Tongue (tissue), 2 donors: ENCODE results near the gene MAST4. TPM values are rescaled to one million over a fixed set of nuclear protein-coding genes. Genes with fewer than 3 reads are reported as not detected.

Experiments
- DNase-seq: peaks from one replicate; pipeline ENCODE4 v3.0.0-alpha.2; 2015
- total RNA-seq: library from RNA; depleted of rRNA; stranded (reverse); fragments of >200 nt; gene quantifications from one replicate; pipeline ENCODE4 v1.2.3, GENCODE V29; 2014

Gene MAST4
- total RNA-seq, 1 donor from 2014 or later: 44.4 TPM

DNA sequence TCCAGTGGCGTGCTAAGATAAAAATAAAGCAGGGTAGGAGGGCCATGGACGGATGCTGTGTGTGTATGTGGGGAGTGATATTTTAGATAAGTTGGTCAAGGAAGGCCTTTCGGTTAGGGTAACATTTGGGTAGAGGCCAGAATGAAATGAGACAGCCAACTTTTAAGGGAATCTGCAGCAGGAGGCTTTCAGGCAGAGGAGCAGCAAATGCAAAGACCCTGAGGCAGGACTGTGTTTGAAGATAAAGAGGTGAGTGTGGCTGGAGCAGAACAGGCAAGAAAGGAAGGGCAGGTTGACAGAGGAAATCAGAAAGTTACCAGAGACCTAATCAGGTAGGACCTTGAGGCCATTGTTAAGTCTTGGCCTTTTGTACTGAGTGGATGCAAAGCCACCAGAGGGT, 106.2 kb downstream of the MAST4 start:
- no peak for DNase-seq

- DNase-seq: peak; percentile 48
Measured at GRCh38 chr5:66704790-66705425, 108.7 kb downstream of the MAST4 start.

DNA sequence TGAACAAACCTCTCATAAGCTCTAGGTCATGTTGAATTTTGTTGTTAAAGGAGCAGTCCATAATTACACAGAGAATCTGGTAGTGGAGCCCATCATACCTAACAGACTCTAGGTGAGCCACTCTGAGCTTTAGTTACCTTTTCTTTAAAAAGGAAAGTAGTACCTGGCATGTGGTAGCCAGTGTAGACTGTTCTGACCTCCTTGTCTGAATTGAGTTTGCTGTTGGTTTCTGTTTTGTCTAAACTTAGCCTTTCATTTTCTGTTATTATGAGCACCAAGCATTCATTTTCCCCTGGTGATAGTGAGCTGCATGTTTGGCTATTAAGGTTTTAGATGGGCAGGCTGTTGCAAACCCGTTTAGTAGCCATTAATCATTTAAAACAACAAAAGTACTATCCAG, 112.2 kb downstream of the MAST4 start:
- no peak for DNase-seq

DNA sequence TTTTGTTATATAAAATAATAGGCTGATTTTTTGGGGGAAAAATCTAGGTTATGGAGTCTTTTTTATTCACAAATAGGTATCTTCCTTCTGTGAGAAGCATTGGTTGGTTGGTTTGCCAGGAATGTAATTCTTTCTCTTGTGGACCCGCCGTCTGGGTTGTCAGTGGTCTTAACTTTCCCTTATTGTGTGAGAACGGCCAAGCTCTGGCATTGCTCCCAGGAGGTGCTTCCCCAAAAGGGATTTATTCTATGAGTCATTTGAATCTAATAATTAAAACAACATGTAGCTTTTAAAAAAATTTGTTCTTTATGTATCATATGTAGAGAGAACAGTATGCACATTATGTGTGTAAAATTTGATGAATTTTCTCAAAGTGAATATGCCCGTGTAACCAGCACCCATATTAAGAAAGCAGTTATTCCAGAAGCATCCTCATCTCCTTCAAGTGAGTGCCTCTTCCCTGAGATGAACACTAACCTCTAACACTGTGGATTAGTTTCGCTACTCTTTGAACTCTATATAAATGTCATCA, 114.4 kb downstream of the MAST4 start:
- DNase-seq: no peak

DNA sequence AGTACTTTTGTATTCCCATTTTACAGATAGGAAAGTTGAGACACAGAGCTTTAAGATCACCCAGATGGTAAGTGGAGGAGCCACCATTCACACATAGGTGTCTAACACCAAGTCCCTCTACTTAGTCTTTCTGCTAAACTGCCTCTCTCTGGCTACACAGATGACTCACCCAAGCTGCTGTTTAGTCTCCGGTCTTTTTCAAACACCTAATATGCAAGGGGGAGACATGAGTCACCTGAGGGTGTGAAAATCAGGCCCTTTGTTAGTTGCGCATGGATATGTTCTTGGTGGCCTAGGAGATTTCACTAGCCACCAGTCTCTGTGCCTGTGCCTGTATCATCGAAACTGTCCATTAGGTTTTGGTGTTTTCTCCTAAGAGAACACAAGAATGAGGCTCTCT, 117.8 kb downstream of the MAST4 start:
- no peak for DNase-seq

GRCh38 chr5:66717455-66718373, 121.5 kb downstream of the MAST4 start:
- peak; percentile 40 for DNase-seq

DNA sequence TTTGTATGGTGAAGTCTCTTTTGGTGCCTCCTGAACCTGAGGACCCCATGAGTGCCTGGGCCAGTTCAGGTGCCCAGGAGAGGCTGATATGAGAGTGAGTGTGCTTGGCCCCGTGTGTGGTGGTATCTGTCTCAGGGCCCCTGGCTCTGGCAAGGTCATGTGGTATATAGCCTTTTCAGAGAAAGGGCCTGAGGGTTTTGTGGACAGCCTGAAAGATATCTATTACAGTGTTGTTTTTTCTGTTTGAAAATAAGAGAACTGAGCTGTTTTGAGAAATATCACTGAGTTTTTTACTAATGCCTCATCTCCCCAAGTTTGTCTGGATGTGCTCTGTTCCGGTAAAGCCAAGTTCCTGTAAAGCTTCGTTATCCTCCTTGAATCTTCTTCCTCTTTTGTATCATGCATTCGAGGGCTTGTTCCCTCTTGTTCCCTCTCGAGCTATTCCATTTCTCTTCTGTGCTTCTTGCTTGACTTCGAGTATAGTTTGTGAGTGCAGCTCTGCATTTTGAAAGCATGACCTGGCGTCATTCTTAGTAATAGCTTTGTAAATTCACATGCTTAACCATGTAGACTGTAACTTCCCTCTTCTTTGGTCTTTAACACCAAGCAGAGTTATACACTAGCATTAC, 122.3 kb downstream of the MAST4 start:
- DNase-seq: no peak

- DNase-seq: no peak
Measured at GRCh38 chr5:66720780-66721179, 124.6 kb downstream of the MAST4 start.

DNA sequence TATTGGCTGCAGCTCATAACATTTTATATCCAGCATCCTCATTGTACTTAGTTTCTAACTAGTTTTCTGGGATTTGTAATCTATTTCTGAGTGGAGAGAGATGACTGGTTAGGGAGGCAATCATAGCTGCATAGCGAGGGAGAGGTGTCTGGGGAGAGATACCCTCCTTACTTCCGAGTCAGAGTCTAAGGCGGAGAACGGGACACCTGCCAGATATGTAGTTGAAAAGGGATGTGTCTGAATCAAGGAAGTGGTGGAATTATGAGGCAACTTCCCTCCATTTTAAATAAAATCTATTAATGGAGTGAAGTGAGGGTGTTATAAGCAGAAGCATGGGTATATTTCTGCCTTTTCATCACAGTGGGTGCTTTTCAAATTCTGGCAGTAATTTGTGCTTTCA, 126.5 kb downstream of the MAST4 start:
- no peak for DNase-seq

- DNase-seq: no peak
Measured at GRCh38 chr5:66724349-66725139, 128.4 kb downstream of the MAST4 start.

DNA sequence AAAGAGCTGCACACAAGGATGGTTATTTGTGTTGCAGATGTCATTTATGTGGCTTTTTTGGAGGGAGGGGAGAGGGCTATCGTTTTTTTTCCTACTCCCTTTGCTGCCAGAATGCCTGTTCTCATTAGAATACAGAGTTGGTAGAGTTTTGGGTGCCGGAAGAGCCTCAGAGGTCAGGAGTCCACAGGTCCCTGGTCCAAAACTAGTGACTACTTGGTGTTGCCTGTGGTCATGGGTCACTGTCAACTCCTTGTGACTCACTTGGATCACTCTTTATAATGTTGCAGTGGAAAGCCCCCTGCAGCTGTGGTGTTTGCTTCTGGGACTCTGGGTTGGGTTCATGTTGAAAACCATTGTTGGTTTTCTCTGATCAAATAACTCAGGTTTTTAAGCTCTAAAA, 131.4 kb downstream of the MAST4 start:
- no peak for DNase-seq

GRCh38 chr5:66728049-66728448, 131.9 kb downstream of the MAST4 start:
- DNase-seq: no peak

DNA sequence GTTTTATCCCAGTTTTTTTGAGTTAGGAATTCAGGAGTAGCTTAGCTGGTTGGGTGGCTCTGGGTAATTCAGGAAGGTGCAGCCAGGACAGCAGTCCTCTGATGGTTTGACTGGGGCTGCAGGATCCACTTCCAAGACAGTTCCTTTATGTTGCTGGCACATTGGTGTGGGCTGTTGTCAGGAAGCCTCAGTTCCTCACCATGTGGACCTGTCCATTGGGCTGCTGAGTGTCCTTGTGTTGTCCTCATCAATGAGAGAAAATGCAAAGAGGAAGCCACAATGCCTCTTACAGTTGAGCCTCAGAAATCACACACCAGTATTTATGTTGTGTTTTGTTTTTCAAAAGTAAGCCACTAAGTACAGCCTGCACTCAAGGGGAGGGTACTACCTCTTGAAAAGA, 140.9 kb downstream of the MAST4 start:
- no peak for DNase-seq

DNA sequence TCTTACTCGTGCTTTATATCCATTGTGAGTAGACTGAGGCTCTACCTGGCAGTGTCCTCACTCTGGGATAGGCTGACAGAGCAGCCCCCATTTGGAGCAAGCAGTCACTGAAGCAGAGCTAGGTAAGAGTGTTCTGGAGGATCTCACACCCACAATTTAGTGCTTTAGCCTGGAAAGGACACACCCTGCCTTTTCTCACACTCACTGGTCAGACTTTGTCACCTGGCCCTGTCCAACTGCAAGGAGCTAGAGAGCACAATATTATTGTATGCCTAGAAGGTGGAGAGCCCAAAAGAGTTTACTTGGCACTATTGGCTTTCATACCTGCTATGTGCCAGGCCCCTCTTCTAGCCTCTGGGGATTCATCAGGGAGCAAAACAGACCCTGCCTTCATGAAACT, 141.9 kb downstream of the MAST4 start:
- no peak for DNase-seq

DNA sequence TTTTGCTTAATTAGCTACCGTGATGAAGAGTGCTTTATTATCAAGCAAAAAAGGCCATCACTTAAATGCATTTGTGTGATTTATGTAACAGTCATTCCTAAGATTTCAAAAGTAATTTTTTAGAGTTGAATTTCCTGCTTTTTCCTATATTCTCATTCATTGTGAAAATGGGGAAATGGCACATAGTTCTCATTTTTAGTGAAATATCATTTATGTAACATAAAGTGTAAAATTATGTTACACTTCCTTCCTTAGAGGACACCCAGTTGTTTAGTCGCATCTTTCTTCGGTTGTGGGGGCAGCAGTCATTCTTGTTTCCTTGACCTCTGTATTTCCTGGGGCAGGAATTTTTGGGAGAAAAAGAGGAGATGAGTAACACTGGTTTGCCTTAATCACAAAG, 142.8 kb downstream of the MAST4 start:
- no peak for DNase-seq

- no peak for DNase-seq
Measured at GRCh38 chr5:66739951-66740350, 143.8 kb downstream of the MAST4 start.

- no peak for DNase-seq
Measured at GRCh38 chr5:66741394-66741793, 145.2 kb downstream of the MAST4 start.

GRCh38 chr5:66742083-66742895, 146.1 kb downstream of the MAST4 start:
- peak; percentile 40 for DNase-seq

- DNase-seq: no peak
Measured at GRCh38 chr5:66742896-66743247, 146.7 kb downstream of the MAST4 start.

DNA sequence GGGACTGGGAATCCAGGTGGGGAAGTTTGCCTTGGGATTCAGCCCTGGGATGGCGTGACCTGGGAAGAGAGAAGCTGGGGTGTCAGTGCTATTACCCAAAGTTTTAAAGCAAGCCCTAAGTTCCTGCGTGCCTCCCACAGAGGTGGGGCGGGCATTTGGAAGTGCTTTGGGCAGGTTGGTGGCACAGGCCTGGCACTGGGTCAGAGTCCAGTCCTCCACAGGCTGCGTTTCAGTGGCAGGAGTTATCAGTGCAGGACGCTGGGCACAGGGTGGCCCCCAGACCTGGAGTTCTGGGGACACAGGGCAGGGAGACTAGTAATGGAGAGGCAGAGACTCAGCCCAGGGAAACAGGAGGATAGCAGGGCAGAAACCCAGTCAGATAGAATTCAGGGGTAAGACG, 147.2 kb downstream of the MAST4 start:
- DNase-seq: no peak

GRCh38 chr5:66744040-66744439, 147.8 kb downstream of the MAST4 start:
- no peak for DNase-seq
